K562 (cell line): Measurements from ENCODE around the gene PLXNB3. TPM values are rescaled to one million over a fixed set of nuclear protein-coding genes. Genes with fewer than 3 reads are reported as not detected.
A peak's percentile ranks its signal among the peaks of the same experiment; 100 is the strongest.

Source experiments
- CBX8 ChIP-seq: fragments of 200-600 bp; sonication (generic); IDR thresholded peaks from 2 replicates; pipeline ENCODE4 v1.6.1; 2012; ENCODE audit warnings: borderline replicate concordance, mixed run types, low read depth, mild to moderate bottlenecking, moderate library complexity, mixed read lengths, low read length, control low read depth, inconsistent platforms; ENCODE audit not compliant: poor library complexity, severe bottlenecking; ENCODE audit errors: extremely low read depth
- EP300 ChIP-seq: IDR thresholded peaks from 2 replicates; pipeline ENCODE4 v1.6.1; 2012; ENCODE audit warnings: low read length, improper control_type of control experiment
- FOXP1 ChIP-seq: sonication (generic); formaldehyde crosslinking; IDR thresholded peaks from 2 replicates; pipeline ENCODE4 v1.8.0; 2022; ENCODE audit warnings: mild to moderate bottlenecking, missing genetic modification reagents
- FOXP4 ChIP-seq: sonication (generic); formaldehyde crosslinking; IDR thresholded peaks from 2 replicates; pipeline ENCODE4 v1.8.0; 2022; ENCODE audit warnings: mild to moderate bottlenecking, missing genetic modification reagents, borderline replicate concordance
- ILK ChIP-seq: fragments of 450-650 bp; IDR thresholded peaks from 2 replicates; pipeline ENCODE4 v1.6.1; 2016; ENCODE audit warnings: missing genetic modification characterization, low read depth, mild to moderate bottlenecking, missing compliant biosample characterization, moderate library complexity, borderline replicate concordance
- SAP30 ChIP-seq: fragments of 200-600 bp; sonication (generic); IDR thresholded peaks from 2 replicates; pipeline ENCODE4 v1.6.1; 2012; ENCODE audit warnings: borderline replicate concordance, low read depth, mild to moderate bottlenecking, moderate library complexity, low read length, control low read depth, inconsistent platforms; ENCODE audit not compliant: insufficient read depth, poor library complexity, severe bottlenecking
- ZC3H8 ChIP-seq: fragments of 450-650 bp; IDR thresholded peaks from 2 replicates; pipeline ENCODE4 v1.6.1; 2017
- polyA plus RNA-seq, 8 experiments: library from polyadenylated mRNA; depleted of rRNA in 4 of 8; stranded (reverse) in 5 of 8; unstranded in 3 of 8; fragments of >200 nt; fragmentation: Nextera tagmentation in 2 of 8; fragmentation: Illumina TruSeq in 1 of 8; extraction: Ambion mirVana in 2 of 8; extraction: Trizol in 1 of 8; gene quantifications; 2 replicates each; pipeline versions ENCODE4 v1.2.1 to v1.2.3, GENCODE V29; 2011 to 2014; ENCODE audit warnings: inconsistent platforms in 1 of 8, missing spikeins in 1 of 8
- total RNA-seq, 7 experiments: library from RNA; depleted of rRNA in 6 of 7; stranded (reverse); fragments of >200 nt in 6 of 7; fragmentation: Illumina TruSeq in 2 of 7; extraction: Trizol in 2 of 7; gene quantifications; 2 replicates each; pipeline versions ENCODE4 v1.2.1 to v1.2.3, GENCODE V29; 2011 to 2021; ENCODE audit warnings: low replicate concordance in 1 of 7
- TF ChIP-seq, protein P1 (sequence below), 3 experiments: fragments of 200-800 bp in 1 of 3; sonication (Bioruptor generic) in 1 of 3; sonication (generic) in 1 of 3; formaldehyde crosslinking in 1 of 3; IDR thresholded peaks; 2 replicates each; pipeline versions ENCODE4 v1.6.1 to v1.8.0; 2016 to 2022; ENCODE audit warnings: mild to moderate bottlenecking in 2 of 3, missing compliant biosample characterization in 2 of 3, missing genetic modification characterization in 2 of 3, missing genetic modification reagents in 1 of 3
- TF ChIP-seq, protein P2 (sequence below): fragments of 200-600 bp; sonication (generic); IDR thresholded peaks from one replicate; pipeline ENCODE4 v1.6.1; 2012; ENCODE audit warnings: mild to moderate bottlenecking, low read depth, low read length, inconsistent platforms

PLXNB3 gene
- total and polyA plus RNA-seq, 9 of the 15 experiments (the other 6 are each of a cell fraction or from before 2014, with no cell fraction given) = 0.22 to 2.0 (median 1.4) TPM; not detected in 2

DNA sequence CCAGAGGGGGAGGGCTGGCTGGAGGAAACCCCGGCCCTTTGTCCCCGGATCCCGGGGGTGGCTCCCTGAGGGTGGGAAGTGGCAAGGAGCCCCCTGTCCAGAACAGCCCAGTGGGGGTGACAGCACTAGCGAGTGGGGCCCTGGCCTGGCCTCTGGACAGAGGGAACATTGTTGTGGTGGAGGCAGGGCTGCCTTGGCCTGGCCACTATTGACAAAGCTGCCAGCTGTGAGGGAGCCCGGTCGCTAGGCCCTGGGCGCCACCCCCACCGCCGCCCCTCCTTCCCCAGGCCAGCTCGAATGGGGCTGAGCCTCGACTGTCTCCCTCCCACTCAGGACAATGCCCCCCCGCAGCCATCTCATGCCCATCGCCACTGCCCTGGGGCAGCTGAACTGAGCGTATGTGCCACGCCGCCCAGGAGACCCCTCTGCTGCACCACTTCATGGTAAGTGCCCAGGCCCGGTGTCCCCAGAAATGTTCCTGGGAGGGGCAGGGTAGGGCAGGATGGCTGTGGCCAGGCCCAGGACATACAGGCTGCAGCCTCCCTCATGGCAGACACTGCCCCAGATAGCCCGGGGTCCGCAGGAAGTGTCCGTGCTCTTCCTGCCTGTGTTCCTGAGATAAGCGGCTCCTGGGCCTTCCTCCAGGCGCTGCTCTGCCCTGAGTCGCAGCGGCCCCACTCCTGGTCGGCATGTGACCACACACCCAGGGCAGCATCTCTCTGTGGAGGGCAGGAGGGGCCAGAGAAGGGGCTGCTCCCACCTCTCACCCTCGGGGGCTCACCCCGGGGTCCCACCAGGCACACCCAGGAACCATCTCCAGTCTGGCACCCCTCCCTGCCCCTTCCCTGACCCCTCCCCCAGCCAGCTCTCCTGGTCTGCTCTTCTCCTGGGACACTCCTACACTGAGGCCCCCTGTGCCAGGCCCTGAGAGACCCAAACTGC is 1.4 kb downstream of the PLXNB3 start (continued):
- TF ChIP-seq, protein P1, sequence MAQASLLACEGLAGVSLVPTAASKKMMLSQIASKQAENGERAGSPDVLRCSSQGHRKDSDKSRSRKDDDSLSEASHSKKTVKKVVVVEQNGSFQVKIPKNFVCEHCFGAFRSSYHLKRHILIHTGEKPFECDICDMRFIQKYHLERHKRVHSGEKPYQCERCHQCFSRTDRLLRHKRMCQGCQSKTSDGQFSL (CRISPR knock-in tag; IDR thresholded peaks at IDR 0.05) = peak; percentile 79
- TF ChIP-seq, protein P1 (tag; IDR thresholded peaks at IDR 0.05) = no peak
- TF ChIP-seq FOXP1 (CRISPR knock-in tag) (no peak), FOXP4 (CRISPR knock-in tag) (no peak), SAP30 (peak; percentile 11), ZC3H8 (no peak), CBX8 (no peak), EP300 (peak; percentile 82), ILK (tag) (no peak)
- TF ChIP-seq, protein P2, sequence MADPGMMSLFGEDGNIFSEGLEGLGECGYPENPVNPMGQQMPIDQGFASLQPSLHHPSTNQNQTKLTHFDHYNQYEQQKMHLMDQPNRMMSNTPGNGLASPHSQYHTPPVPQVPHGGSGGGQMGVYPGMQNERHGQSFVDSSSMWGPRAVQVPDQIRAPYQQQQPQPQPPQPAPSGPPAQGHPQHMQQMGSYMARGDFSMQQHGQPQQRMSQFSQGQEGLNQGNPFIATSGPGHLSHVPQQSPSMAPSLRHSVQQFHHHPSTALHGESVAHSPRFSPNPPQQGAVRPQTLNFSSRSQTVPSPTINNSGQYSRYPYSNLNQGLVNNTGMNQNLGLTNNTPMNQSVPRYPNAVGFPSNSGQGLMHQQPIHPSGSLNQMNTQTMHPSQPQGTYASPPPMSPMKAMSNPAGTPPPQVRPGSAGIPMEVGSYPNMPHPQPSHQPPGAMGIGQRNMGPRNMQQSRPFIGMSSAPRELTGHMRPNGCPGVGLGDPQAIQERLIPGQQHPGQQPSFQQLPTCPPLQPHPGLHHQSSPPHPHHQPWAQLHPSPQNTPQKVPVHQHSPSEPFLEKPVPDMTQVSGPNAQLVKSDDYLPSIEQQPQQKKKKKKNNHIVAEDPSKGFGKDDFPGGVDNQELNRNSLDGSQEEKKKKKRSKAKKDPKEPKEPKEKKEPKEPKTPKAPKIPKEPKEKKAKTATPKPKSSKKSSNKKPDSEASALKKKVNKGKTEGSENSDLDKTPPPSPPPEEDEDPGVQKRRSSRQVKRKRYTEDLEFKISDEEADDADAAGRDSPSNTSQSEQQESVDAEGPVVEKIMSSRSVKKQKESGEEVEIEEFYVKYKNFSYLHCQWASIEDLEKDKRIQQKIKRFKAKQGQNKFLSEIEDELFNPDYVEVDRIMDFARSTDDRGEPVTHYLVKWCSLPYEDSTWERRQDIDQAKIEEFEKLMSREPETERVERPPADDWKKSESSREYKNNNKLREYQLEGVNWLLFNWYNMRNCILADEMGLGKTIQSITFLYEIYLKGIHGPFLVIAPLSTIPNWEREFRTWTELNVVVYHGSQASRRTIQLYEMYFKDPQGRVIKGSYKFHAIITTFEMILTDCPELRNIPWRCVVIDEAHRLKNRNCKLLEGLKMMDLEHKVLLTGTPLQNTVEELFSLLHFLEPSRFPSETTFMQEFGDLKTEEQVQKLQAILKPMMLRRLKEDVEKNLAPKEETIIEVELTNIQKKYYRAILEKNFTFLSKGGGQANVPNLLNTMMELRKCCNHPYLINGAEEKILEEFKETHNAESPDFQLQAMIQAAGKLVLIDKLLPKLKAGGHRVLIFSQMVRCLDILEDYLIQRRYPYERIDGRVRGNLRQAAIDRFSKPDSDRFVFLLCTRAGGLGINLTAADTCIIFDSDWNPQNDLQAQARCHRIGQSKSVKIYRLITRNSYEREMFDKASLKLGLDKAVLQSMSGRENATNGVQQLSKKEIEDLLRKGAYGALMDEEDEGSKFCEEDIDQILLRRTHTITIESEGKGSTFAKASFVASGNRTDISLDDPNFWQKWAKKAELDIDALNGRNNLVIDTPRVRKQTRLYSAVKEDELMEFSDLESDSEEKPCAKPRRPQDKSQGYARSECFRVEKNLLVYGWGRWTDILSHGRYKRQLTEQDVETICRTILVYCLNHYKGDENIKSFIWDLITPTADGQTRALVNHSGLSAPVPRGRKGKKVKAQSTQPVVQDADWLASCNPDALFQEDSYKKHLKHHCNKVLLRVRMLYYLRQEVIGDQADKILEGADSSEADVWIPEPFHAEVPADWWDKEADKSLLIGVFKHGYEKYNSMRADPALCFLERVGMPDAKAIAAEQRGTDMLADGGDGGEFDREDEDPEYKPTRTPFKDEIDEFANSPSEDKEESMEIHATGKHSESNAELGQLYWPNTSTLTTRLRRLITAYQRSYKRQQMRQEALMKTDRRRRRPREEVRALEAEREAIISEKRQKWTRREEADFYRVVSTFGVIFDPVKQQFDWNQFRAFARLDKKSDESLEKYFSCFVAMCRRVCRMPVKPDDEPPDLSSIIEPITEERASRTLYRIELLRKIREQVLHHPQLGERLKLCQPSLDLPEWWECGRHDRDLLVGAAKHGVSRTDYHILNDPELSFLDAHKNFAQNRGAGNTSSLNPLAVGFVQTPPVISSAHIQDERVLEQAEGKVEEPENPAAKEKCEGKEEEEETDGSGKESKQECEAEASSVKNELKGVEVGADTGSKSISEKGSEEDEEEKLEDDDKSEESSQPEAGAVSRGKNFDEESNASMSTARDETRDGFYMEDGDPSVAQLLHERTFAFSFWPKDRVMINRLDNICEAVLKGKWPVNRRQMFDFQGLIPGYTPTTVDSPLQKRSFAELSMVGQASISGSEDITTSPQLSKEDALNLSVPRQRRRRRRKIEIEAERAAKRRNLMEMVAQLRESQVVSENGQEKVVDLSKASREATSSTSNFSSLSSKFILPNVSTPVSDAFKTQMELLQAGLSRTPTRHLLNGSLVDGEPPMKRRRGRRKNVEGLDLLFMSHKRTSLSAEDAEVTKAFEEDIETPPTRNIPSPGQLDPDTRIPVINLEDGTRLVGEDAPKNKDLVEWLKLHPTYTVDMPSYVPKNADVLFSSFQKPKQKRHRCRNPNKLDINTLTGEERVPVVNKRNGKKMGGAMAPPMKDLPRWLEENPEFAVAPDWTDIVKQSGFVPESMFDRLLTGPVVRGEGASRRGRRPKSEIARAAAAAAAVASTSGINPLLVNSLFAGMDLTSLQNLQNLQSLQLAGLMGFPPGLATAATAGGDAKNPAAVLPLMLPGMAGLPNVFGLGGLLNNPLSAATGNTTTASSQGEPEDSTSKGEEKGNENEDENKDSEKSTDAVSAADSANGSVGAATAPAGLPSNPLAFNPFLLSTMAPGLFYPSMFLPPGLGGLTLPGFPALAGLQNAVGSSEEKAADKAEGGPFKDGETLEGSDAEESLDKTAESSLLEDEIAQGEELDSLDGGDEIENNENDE = no peak
